ENCODE results near the gene CUEDC1. TPM values are rescaled to one million over a fixed set of nuclear protein-coding genes. Genes with fewer than 3 reads are reported as not detected.

CUEDC1 gene
- total RNA-seq, 2 experiments from 2014 or later = 0.14 TPM; not detected in 1

- H3K4me1 Mint-ChIP-seq = peaks cover 15% of the 10 kb centered on the region
- H3K9me3 Mint-ChIP-seq (ENCODE audit: low read depth) = no peaks in the 10 kb centered on the region
- POLR2A ChIA-PET = no interaction called here
- peaks cover 32% of the 10 kb centered on the region for H3K27me3 Mint-ChIP-seq
- H3K36me3 Mint-ChIP-seq (ENCODE audit: low read depth) = no peaks in the 10 kb centered on the region
- no peak for ATAC-seq
- intact Hi-C loops (cut with DNase I, micrococcal nuclease) = no loop called here
- H3K4me3 Mint-ChIP-seq = no peak overlapping the region
- CTCF ChIA-PET = no interaction called here
- no peak overlapping the region for H3K27ac Mint-ChIP-seq
- no peak for DNase-seq
Observed at GRCh38 chr17:57957886-57958285, 2.7 kb upstream of the CUEDC1 start.

GRCh38 chr17:57957120-57957850, 2.1 kb upstream of the CUEDC1 start:
- ChIA-PET POLR2A (no interaction called here), CTCF (no interaction called here)
- intact Hi-C loops (cut with DNase I, micrococcal nuclease) = no loop called here
- DNase-seq (no peak), ATAC-seq (no peak)
- no peaks in the 10 kb centered on the region for H3K36me3 Mint-ChIP-seq (ENCODE audit: low read depth)
- H3K27ac Mint-ChIP-seq = no peak overlapping the region
- no peak overlapping the region for H3K4me3 Mint-ChIP-seq
- H3K4me1 Mint-ChIP-seq = peaks cover 15% of the 10 kb centered on the region
- peaks cover 33% of the 10 kb centered on the region for H3K27me3 Mint-ChIP-seq
- no peaks in the 10 kb centered on the region for H3K9me3 Mint-ChIP-seq (ENCODE audit: low read depth)

GRCh38 chr17:57956291-57957119, 1.3 kb upstream of the CUEDC1 start:
- H3K27ac Mint-ChIP-seq = no peak overlapping the region
- no peaks in the 10 kb centered on the region for H3K36me3 Mint-ChIP-seq (ENCODE audit: low read depth)
- H3K27me3 Mint-ChIP-seq = peaks cover 33% of the 10 kb centered on the region
- ChIA-PET POLR2A (interaction anchor here (0.9 to 1.4 kb wide), 2 partner anchors 10 to 51 kb away, joined by 3 read pairs; no protein-coding TSS in a partner anchor), CTCF (interaction anchor here (0.5 to 2.0 kb wide), 11 partner anchors 12 to 1177 kb away, joined by 3 to 8 read pairs (median 3); no protein-coding TSS in a partner anchor)
- intact Hi-C loops (cut with DNase I, micrococcal nuclease) = no loop called here
- H3K4me1 Mint-ChIP-seq = peaks cover 15% of the 10 kb centered on the region
- H3K9me3 Mint-ChIP-seq (ENCODE audit: low read depth) = no peaks in the 10 kb centered on the region
- DNase-seq (peak; percentile 61), ATAC-seq (peak; percentile 47)
- H3K4me3 Mint-ChIP-seq = peak overlapping the region; percentile 44

GRCh38 chr17:57954397-57955182, 622 bp downstream of the CUEDC1 start:
- no peaks in the 10 kb centered on the region for H3K36me3 Mint-ChIP-seq (ENCODE audit: low read depth)
- intact Hi-C loops (cut with DNase I, micrococcal nuclease) = loop anchor here (1.0 to 5.0 kb wide), 3 partner anchors 33 to 104 kb away; partner anchors contain the start of genes VEZF1 (in 2 of the 2) and MRPS23 (in 1 of the 2)
- CTCF ChIA-PET = interaction anchor here (0.8 to 2.0 kb wide), 7 partner anchors 8 to 95 kb away, joined by 3 to 7 read pairs (median 4); partner anchors contain the start of gene VEZF1
- DNase-seq (no peak), ATAC-seq (peak; percentile 11)
- H3K9me3 Mint-ChIP-seq (ENCODE audit: low read depth) = no peaks in the 10 kb centered on the region
- H3K27ac Mint-ChIP-seq = no peak overlapping the region
- H3K27me3 Mint-ChIP-seq = peaks cover 33% of the 10 kb centered on the region
- POLR2A ChIA-PET = interaction anchor here (0.6 to 0.8 kb wide), 2 partner anchors 52 to 378 kb away, joined by 3 to 4 read pairs; no protein-coding TSS in a partner anchor
- peak overlapping the region; percentile 56 for H3K4me3 Mint-ChIP-seq
- H3K4me1 Mint-ChIP-seq = peaks cover 25% of the 10 kb centered on the region

GRCh38 chr17:57953705-57954396, 1.4 kb downstream of the CUEDC1 start:
- Mint-ChIP-seq H3K4me3 (peak overlapping the region; percentile 56), H3K36me3 (ENCODE audit: low read depth) (no peaks in the 10 kb centered on the region), H3K27me3 (peaks cover 28% of the 10 kb centered on the region), H3K4me1 (peaks cover 29% of the 10 kb centered on the region), H3K27ac (no peak overlapping the region), H3K9me3 (ENCODE audit: low read depth) (no peaks in the 10 kb centered on the region)
- intact Hi-C loops (cut with DNase I, micrococcal nuclease) = loop anchor here in 1 of 2 experiments (5.0 kb wide), 1 partner anchor 33 kb away; the partner anchor contains the start of gene VEZF1
- CTCF ChIA-PET = interaction anchor here (0.8 to 2.0 kb wide), 9 partner anchors 8 to 103 kb away, joined by 3 to 7 read pairs (median 4); partner anchors contain the start of gene VEZF1
- DNase-seq = no peak
- POLR2A ChIA-PET = interaction anchor here (0.5 to 0.8 kb wide), 3 partner anchors 53 to 379 kb away, joined by 3 to 4 read pairs (median 3); no protein-coding TSS in a partner anchor
- ATAC-seq = no peak

GRCh38 chr17:57953219-57953618, 2.0 kb downstream of the CUEDC1 start:
- CTCF ChIA-PET = interaction anchor here (0.5 to 1.7 kb wide), 7 partner anchors 9 to 565 kb away, joined by 3 to 4 read pairs (median 3); no protein-coding TSS in a partner anchor
- Mint-ChIP-seq H3K4me1 (peaks cover 35% of the 10 kb centered on the region), H3K36me3 (ENCODE audit: low read depth) (no peaks in the 10 kb centered on the region), H3K27me3 (peaks cover 28% of the 10 kb centered on the region), H3K9me3 (ENCODE audit: low read depth) (no peaks in the 10 kb centered on the region), H3K4me3 (no peak overlapping the region), H3K27ac (no peak overlapping the region)
- POLR2A ChIA-PET = interaction anchor here (0.5 kb wide), 1 partner anchor 169 kb away, joined by 3 read pairs; no protein-coding TSS in a partner anchor
- intact Hi-C loops (cut with DNase I, micrococcal nuclease) = loop anchor here in 1 of 2 experiments (5.0 kb wide), 1 partner anchor 34 kb away; the partner anchor contains the start of gene VEZF1
- ATAC-seq (no peak), DNase-seq (no peak)

GRCh38 chr17:57949649-57950048, 5.6 kb downstream of the CUEDC1 start:
- no peak overlapping the region for H3K27ac Mint-ChIP-seq
- ATAC-seq = no peak
- CTCF ChIA-PET = interaction anchor here (0.7 to 1.8 kb wide), 5 partner anchors 27 to 163 kb away, joined by 3 to 5 read pairs (median 3); no protein-coding TSS in a partner anchor
- H3K4me1 Mint-ChIP-seq = peaks cover 35% of the 10 kb centered on the region
- H3K9me3 Mint-ChIP-seq (ENCODE audit: low read depth) = no peaks in the 10 kb centered on the region
- intact Hi-C loops (cut with DNase I, micrococcal nuclease) = loop anchor here in 1 of 2 experiments (5.0 kb wide), 1 partner anchor 38 kb away; the partner anchor contains the start of gene VEZF1
- POLR2A ChIA-PET = no interaction called here
- H3K4me3 Mint-ChIP-seq = no peak overlapping the region
- no peaks in the 10 kb centered on the region for H3K36me3 Mint-ChIP-seq (ENCODE audit: low read depth)
- no peak for DNase-seq
- peaks cover 16% of the 10 kb centered on the region for H3K27me3 Mint-ChIP-seq

GRCh38 chr17:57948555-57949420, 6.4 kb downstream of the CUEDC1 start:
- Mint-ChIP-seq H3K27me3 (peaks cover 13% of the 10 kb centered on the region), H3K27ac (peak overlapping the region; percentile 7), H3K36me3 (ENCODE audit: low read depth) (no peaks in the 10 kb centered on the region), H3K4me3 (no peak overlapping the region), H3K4me1 (peaks cover 31% of the 10 kb centered on the region), H3K9me3 (ENCODE audit: low read depth) (no peaks in the 10 kb centered on the region)
- intact Hi-C loops (cut with DNase I, micrococcal nuclease) = no loop called here
- ATAC-seq = peak; percentile 64
- DNase-seq = no peak
- ChIA-PET CTCF (interaction anchor here (1.2 to 1.9 kb wide), 7 partner anchors 24 to 164 kb away, joined by 3 to 9 read pairs (median 4); no protein-coding TSS in a partner anchor), POLR2A (interaction anchor here (0.7 to 0.9 kb wide), 2 partner anchors 40 to 57 kb away, joined by 3 read pairs; no protein-coding TSS in a partner anchor)

- Mint-ChIP-seq H3K27me3 (peaks cover 11% of the 10 kb centered on the region), H3K4me1 (peaks cover 31% of the 10 kb centered on the region), H3K27ac (no peak overlapping the region), H3K4me3 (no peak overlapping the region), H3K36me3 (ENCODE audit: low read depth) (no peaks in the 10 kb centered on the region), H3K9me3 (ENCODE audit: low read depth) (no peaks in the 10 kb centered on the region)
- ChIA-PET POLR2A (interaction anchor here (0.7 to 1.9 kb wide), 3 partner anchors 41 to 58 kb away, joined by 3 to 6 read pairs (median 3); no protein-coding TSS in a partner anchor), CTCF (interaction anchor here (1.2 to 1.9 kb wide), 7 partner anchors 23 to 78 kb away, joined by 3 to 9 read pairs (median 4); no protein-coding TSS in a partner anchor)
- intact Hi-C loops (cut with DNase I, micrococcal nuclease) = no loop called here
- ATAC-seq (no peak), DNase-seq (no peak)
Observed at GRCh38 chr17:57948169-57948554, 7.0 kb downstream of the CUEDC1 start.
